NCI-H345 (cell line): ENCODE results near the gene AKT1.

Experiments used
- DNase-seq: peaks from one replicate; lab custom pipeline; 2025; lab: John Stamatoyannopoulos, UW

AKT1 gene

DNA sequence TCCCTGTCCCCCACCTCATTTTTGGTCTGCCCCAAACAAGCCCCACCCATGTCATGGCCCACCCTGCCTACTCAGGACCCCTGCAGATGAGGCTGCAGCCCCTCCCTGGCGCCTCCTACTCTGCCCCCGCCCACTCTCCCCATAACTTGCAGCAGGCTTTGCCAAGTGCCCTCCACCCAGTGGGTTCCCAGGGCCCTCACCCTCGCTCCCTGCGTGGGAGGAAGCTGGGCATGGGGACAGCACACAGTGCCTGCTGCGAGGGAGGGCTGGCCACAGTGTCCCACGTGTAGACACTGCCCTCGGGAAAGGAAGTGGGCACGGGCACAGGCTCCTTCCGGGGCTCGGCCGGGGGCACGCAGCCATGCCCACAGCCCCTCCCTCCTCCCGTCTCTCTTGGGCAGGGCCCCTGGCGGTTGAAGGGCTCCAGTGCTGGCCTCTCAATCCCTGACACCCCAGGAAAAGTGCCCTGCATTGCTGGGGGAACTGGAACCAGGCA is 9.4 kb downstream of the AKT1 start:
- DNase-seq: no peak

DNA sequence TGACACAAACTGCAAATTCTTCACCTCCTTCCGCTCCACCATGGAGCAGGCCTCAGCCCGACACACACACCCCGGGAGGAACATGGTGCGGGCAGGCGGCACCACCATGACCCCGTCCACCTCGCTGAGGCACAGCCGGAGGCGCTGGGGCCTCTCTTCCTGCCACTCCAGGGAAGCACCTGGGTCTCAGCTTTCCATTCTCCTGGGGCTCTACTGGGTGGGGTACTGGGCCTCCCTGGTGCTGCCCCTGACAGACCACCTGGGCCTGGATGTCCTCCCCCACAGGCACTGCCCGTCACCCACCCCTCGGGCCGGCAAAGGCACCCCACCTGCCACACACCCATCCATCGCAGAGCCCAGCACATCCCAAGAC is 9.9 kb downstream of the AKT1 start:
- DNase-seq: no peak

DNA sequence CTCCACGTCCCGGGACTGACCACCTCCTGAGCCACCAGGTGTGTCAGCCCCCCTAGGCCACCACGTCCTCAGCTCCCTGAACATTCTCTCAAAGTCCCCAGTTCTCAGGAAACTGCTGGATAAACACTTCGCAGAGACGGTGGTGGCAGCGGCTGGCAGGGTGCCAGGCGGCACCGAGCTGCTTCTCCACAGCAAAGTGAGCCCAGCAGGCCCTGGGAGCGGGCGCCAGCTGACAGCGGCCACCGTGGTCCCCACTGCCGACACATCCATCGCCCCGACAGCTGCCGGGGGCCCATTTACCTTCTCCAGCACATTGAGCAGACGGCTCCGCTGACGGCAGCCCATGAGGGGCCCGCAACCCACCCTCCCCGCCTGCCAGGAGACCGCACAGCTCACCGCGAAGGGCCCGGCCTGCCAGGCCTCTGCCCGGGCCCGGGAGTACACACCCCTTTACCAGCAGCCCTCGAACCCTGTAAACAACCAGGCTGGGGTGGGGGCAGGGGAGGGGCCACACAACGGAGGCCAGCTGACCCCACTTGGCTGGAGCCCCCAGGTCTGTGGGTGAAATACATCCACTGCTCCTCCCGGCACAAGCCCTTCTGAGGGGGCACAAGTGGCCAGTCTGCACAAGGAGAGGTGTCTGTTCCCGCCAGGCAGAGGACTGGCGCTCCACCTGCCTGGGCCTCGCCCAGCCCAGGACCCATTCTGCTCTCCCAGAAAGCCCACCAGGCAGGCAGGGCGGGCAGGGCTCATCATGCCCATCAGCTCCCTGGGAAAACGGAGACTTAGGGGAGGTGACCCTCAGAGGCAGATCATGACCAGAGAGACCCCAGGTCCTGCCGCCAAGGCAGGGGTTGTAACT is 10.5 kb downstream of the AKT1 start:
- peak; percentile 91 for DNase-seq

DNA sequence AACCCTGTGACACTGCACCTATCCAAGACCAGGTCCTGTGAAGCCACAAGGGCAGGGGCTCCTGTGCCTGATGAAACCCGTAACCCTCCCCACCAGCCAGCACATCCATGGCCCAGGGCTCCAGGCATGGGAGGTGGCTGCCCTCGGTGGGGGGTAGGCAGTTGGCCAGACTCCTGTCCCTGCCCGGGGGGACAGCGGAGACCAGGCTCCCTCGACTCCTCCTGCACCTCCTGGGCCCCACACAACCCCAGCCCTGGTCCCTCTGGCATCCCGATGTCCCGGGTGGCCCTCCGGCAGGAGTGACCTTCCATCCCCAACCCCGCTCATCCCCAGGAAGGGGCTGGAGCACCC is 11.4 kb downstream of the AKT1 start:
- peak; percentile 47 for DNase-seq

DNA sequence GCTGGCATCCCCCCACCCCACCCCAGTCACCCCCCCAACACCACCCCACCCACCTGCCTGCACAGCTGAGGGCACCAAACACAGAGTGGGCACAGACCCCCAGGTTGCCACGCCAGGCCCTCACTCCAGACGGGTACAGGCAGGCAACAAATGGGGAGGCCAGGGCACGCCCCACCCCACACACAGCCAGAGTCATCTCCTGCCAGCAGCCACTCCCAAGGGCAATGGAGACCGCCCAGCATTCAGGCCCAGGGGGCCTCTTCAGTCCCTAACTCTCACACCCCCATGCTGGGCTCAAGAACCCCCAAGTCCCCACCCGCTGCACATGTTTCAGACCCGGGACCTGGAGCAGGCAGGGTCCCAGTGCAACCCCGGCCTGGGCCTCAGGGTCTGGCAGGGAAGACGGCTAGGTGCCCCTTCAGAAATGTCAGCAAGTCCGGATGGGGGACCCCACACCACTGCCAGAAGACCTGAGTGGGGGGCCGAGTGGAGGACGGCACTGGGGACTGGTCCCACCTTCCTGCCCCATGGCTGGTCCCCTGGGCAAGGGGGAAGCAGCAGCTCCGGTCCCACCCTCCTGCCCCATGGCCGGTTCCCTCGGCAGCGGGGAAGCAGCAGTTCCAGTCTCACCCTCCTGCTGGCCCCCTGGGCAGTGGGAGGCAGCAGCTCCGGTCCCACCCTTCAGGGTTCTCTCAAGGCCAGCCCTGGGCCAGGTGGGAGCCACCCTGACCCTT is 11.9 kb downstream of the AKT1 start:
- DNase-seq: no peak

DNA sequence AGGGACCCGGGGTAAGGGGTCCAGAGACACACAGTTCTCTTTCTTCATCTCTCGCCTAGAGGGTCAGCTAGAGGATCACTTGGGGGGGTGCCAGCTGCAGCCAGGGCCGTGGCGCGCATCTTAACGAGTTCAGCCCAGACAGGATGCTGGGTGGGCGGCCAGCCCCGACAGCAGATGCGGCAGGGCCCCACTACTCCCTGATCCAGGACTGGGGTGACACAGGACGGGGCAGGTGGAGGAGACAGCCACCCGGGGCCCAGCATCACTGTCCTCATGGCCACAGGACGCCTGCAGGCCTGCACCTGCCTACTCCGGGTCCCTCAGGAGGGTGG is 12.8 kb downstream of the AKT1 start:
- DNase-seq: no peak

DNA sequence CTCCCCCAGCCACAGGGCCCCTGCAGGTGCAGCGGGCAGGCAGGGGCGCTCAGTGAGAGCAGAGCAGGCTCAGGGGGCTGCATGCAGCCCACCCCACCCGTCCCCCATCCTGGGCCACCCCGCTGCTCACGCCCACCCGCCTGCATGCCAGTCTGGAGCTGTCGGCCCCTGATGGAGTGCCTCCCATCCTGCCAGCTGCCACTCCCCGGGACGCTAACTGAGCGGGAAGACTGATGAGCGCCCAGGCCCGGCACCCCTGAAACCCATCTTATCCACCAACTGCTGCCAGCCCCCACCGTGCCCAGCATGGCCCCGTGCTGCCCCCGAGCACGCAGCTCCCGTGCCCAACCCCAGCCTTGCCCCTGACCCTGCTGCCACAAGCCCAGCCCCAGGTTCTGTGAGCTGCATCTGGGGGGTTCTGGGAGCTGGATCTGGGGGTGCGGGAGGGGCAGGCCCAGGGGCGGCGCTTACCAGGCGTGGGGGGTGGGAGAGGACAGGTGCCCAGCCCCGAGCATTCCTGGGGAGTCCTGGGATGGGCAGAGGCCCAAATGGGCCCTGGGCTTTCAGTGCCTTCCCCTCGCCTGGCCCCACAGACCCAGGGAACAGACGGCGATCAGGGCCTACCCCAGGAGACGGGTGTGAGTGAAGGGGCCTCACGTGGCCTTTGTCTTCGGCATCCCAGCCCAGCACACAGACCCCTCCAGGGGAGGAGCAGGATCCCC is 13.3 kb downstream of the AKT1 start:
- no peak for DNase-seq

DNA sequence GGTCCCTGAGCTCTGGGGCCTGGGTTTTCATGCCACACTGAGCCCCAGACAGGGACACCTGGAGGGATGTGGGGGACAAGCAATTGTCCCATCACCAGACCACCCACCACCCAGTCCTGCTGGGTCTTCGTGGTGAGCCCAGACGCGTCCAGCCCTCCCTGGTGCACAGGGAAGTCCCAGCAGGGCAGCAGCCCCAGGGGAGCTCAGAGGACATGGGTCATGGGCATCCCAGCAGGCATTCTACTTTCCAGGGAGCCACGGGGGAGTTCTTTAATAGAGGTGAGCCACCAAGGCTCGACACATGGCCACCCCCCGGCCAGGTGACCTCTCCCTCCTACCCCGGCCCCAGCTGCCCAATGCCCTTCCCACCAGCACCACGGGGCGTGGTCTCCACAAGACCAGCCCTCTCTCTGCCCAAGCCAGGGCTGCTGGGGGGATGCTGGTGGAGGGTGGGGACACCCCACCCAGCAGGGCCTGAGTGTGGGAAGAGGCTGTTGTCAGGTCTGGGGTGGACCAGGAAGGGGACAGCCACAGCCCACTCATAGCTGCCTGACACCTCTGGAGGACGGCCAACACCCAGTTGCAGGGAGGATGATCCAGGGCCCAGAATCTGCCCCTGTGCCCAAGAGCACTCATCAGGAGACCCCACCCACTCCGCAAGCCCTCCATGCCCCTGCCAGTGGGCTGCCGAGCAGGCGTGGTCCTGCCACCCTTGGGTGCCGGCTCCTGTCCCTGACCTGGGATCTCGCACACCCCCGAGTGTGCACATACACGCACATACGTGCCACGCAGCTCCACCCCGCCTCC is 14.1 kb downstream of the AKT1 start:
- no peak for DNase-seq

DNA sequence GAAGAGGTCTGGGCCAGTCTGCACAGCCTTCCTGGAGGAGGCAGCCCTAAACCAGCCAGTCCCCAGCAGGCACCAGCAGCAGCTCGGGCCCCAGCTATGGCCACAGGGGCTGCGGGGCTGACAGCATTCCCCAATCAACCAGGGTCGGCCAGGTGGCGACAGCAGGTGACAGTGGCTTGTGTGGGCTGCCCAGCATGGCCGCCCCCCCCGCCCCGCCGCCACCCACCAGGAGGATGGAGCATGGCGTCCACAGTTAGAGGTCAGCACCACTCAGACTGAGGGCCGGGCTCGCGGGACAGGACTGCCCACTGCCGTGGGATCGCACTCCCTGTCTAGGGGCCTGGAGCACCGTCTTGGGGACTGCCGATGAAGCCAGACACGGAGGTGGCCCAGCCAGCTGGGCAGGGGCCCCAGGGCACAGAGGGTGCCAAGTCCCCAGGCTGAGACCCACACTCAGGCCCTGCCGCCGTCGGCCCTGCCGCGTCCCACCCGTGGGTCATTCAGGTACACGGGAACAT is 15.0 kb downstream of the AKT1 start:
- no peak for DNase-seq

DNA sequence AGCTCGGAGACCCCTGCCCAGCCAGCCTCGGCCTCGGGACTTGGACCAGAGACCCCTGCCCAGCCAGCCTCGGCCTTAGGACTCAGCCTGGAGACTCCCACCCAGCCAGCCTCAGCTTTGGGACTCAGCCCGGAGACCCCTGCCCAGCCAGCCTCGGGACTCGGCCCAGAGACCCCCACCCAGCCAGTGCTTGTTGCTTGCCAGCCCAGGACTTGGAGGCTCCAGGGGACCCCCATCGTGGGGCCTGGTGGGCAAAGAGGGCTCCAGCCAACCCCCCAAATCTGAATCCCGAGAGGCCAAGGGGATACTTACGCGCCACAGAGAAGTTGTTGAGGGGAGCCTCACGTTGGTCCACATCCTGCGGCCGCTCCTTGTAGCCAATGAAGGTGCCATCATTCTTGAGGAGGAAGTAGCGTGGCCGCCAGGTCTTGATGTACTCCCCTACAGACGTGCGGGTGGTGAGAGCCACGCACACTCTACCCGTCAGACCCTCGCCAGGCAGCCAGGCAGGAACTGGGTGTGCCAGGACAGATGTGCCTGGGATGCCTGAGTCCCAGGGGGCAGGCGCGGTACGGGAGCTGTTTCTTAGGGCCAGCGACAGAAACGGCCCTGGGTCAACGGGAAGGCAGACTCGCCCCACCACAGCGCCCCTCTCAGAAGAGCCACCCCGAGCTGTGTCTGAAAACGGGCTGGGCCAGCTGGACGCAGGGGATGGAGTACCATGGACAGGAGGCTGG is 15.6 kb downstream of the AKT1 start:
- DNase-seq: no peak

DNA sequence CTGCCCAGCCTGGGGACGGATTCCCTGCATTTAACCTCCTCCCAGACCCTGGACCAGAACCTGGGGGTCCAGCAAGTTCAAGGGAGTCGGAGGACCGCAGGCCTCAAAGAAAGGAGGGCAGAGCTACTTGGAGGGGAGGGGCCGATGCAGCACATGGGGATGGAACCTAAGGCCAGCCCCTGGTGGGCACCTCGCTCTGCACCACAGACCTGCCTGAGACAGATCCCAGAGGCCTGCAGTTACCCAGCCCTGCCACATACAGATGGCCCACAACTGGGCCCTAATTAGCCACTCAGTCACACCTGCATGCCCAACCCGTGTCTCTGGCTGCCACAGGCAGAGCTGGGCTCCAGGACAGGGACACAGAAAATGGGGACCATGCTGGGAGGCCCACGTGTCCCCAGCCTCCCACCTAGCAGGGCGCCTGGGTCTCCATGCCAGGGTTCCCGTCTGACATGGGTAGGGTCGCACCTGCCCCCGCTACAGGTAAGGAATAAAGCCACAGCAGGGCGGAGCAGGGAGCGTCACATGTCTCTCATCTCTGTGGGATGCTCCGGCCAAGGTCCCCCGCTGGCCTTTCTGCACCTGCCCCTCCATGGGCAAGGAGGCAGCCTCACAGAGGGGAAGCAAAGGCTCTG is 16.7 kb downstream of the AKT1 start:
- peak; percentile 67 for DNase-seq

DNA sequence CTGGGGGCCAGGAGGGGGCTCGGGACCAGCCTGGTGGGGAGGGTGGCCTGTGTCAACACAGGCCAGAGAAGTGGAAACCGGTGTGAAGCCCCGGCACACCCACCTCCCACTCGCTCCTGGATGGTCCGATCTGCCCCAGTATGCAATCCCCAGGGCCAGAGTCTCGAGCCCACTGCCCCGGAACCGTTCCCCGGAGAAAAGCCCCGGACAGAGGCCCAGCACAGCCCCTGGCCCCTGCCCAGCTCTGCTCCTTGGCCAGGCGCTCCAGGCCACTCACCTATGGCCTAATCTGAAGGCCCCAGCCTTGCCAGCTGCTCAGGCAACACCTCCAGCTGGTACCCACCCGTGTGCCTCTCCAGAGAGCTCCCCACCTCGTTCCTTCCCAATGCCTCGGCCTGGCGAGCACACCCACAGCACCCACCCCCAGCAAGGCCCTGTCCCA is 17.7 kb downstream of the AKT1 start:
- no peak for DNase-seq

DNA sequence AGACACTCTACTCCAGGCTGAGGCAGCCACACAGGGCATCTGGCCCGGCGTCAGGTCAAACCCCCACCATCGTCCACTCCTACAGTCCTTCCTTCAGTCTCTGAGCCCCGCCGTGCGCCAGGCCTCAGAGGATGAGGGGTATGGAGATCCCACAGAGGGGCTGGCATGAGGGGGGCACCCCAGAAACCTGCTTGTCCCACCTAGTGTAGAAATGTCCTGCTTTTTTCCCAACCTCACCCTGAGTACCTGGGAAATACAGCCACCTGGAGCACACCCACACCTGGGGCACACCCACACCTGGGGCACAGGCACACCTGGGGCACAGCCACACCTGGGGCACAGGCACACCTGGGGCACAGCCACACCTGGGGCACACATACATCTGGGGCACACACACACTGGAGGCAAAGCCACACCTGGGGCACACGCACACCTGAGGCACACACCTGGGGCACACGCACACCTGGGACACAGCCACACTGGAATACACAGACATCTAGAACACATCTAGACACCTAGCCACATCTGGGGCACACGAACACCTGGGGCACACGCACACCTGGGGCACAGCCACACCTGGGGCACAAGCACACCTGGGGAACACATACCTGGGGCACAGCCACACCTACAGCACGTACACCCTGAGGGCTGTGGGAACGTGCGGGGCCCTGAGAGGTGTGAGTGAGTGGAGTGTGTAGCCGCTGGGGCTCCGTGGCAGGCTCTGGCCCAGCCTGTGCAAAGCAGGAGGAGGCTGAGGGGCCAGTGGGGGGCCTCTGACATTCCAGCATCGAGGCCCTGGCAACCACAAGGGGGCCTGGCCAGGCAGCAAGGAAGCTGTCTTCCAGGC is 18.4 kb downstream of the AKT1 start:
- no peak for DNase-seq

DNA sequence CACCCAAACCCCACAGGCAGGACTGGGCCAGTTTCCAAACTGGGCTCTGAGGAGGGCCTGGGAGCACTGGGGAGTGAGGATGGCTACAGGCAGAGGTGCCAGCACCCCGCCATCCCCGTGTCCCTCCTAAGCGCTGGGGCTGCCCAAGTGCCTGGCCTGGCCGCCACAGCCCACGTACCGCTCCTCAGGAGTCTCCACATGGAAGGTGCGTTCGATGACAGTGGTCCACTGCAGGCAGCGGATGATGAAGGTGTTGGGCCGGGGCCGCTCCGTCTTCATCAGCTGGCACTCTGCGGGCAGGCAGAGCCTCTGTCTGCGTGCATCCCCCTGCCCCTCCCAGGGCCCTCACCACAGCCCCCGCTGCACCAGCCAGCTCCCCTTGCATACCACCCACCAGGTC is 19.1 kb downstream of the AKT1 start:
- no peak for DNase-seq

DNA sequence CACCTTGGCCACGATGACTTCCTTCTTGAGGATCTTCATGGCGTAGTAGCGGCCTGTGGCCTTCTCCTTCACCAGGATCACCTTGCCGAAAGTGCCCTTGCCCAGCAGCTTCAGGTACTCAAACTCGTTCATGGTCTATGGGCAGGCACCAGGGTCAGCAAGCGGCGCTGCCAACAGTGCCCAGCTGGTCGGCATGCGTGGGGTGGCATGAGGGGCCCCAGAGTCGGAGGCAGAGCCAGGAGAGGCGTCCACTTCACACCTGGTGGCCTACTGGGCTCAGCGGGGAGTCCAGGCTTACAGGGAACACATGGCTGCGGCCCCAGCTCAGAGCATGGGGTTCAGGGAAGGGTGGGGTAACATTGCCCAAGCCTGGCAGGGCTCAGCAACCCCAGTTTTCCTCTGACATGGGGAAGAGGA is 20.5 kb downstream of the AKT1 start:
- no peak for DNase-seq

DNA sequence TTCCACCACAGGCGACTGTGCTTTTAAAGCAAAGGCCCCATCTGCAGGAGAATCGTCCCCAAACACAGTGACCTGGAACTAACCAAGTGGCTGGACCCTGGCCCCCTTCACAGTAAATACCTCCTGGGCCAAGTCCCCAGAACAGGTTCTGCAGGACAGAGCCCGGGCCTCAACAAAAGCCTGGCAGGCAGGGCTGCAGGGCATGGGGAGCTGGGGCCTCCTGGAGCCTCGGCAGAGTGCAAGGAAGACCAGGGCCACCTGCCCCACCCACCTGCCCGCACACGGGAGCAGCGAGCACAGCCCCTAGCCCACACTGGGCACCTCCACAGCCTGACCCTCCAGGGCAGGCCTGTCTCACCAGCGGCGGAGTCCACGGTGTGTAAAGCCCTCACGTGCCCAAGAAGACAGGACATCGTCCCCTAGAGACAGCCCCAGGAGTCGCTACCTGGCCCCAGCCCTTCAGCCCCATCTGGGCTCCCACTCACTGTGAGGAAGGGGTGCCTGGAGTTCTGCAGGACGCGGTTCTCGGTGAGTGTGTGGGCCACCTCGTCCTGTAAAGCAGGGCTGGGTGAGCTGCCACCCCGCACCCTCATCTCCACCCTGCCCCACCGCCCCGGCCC is 21.0 kb downstream of the AKT1 start:
- DNase-seq: no peak

DNA sequence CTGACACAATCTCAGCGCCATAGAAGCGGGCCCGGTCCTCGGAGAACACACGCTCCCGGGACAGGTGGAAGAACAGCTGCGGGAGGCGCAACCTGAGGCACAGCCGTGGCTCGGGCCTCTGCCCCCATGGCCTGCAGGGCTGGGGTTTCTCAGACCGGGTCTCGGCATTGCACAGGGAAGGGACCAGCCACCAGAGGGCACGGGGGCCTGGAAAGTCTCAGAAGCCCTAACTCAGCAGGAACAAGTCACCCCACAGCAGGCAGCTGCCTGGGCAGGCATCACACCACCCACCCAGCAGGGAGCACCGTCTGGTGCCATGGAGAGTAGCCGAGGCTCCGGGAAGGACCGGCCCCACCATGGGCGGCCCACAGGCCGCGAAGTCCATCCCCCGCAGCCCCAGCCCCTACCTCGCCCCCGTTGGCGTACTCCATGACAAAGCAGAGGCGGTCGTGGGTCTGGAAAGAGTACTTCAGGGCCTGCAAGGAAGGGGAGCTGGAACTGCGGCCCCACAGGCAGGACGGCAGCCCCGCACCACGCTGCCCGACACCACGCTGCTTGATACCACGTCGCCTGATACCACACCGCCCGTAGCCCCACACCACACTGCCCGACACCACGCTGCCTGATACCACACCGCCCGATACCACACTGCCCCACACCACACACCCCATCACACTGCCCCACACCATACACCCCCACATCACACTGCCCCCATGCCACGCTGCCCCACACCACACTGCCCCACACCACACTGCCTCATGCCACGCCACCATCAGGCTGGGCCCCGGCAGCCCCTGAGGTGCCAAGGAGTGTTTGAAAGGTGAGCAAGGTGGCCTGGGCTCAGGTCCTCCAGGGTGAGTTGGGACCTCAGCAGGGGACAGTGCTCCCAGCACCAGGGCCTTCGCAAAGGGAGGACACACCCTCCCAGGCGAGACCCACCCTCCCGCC is 21.8 kb downstream of the AKT1 start:
- DNase-seq: peak; percentile 19
